Measurements from ENCODE around the gene ZNF184.
"Not testable (repeated sequence)": the region's sequence is repeated elsewhere in the genome, so short reads cannot be mapped to it uniquely, and the experiment has no call there.

Gene ZNF184

GRCh38 chr6:27478706-27479318 is 5.9 kb upstream of the ZNF184 start:
- peak; percentile 91 for DNase-seq

- DNase-seq, result no peak
Observed at GRCh38 chr6:27478141-27478705, 5.3 kb upstream of the ZNF184 start.

- no peak for DNase-seq
Observed at GRCh38 chr6:27477318-27478013, 4.6 kb upstream of the ZNF184 start.

- no peak for DNase-seq
Observed at GRCh38 chr6:27476090-27476489, 3.2 kb upstream of the ZNF184 start.

- no peak for DNase-seq
Observed at GRCh38 chr6:27474672-27475071, 1.8 kb upstream of the ZNF184 start.

- no peak for DNase-seq
Observed at GRCh38 chr6:27474172-27474465, 1.2 kb upstream of the ZNF184 start.

- peak; percentile 78 for DNase-seq
Observed at GRCh38 chr6:27472182-27472616, 706 bp downstream of the ZNF184 start.

- DNase-seq, result no peak
Observed at GRCh38 chr6:27471365-27472115, 1.4 kb downstream of the ZNF184 start.

- no peak for DNase-seq
Observed at GRCh38 chr6:27470023-27470422, 2.9 kb downstream of the ZNF184 start.

GRCh38 chr6:27468334-27468733 is 4.6 kb downstream of the ZNF184 start:
- DNase-seq, result no peak

GRCh38 chr6:27452496-27452897 is 20.4 kb downstream of the ZNF184 start:
- no peak for DNase-seq

GRCh38 chr6:27451660-27452390 is 21.1 kb downstream of the ZNF184 start:
- DNase-seq, result no peak

GRCh38 chr6:27448456-27448855 is 24.4 kb downstream of the ZNF184 start:
- DNase-seq, result no peak

GRCh38 chr6:27442932-27443331 is 30.0 kb downstream of the ZNF184 start:
- DNase-seq, result no peak

GRCh38 chr6:27441001-27441400 is 31.9 kb downstream of the ZNF184 start:
- DNase-seq, result no peak

- no peak for DNase-seq
Observed at GRCh38 chr6:27439371-27439770, 33.5 kb downstream of the ZNF184 start.

GRCh38 chr6:27433714-27434113 is 39.2 kb downstream of the ZNF184 start:
- no peak for DNase-seq

- no peak for DNase-seq
Observed at GRCh38 chr6:27428966-27429365, 43.9 kb downstream of the ZNF184 start.

- no peak for DNase-seq
Observed at GRCh38 chr6:27428502-27428901, 44.4 kb downstream of the ZNF184 start.

GRCh38 chr6:27426045-27426620 is 46.8 kb downstream of the ZNF184 start:
- DNase-seq, result no peak

- DNase-seq, result not testable (repeated sequence)
Observed at GRCh38 chr6:27424851-27425250, 48.1 kb downstream of the ZNF184 start.

- no peak for DNase-seq
Observed at GRCh38 chr6:27422651-27423332, 50.1 kb downstream of the ZNF184 start.

Data from stimulated activated CD8-positive, alpha-beta memory T cell treated with anti-CD3 and anti-CD28 coated beads, Interleukin-4, amount 100 ng/mL, for 48 hours (primary cell).